GM18861 (cell line): ENCODE results near the gene MAN2B1.
"Not testable (repeated sequence)": the region's sequence is repeated elsewhere in the genome, so short reads cannot be mapped to it uniquely, and the experiment has no call there.

Source experiments
- ATAC-seq: cut with Tn5 transposase; IDR thresholded peaks from one replicate; pipeline ENCODE4 v1.9.1; 2021; ENCODE audit not compliant: unreplicated experiment

Gene MAN2B1

GRCh38 chr19:12664406-12665280, 1.9 kb downstream of the MAN2B1 start:
- no peak for ATAC-seq

DNA sequence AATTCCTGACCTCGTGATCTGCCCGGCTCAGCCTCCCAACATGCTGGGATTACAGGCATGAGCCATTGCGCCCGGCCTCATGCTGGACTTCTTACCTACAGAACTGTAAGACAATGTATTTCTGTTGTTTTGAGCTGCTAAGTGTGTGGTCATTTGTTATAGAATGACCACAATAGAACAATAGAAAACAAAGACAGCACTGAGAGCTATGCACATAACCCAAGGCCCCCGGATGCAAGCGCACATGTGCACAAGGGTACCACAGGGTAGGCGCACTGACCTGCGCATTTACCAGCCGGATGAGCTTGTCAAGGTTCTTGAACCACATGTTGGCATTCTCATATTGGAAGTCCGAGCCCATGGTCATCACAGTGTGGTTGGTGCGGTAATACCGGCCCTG, 5.6 kb downstream of the MAN2B1 start:
- ATAC-seq = no peak

DNA sequence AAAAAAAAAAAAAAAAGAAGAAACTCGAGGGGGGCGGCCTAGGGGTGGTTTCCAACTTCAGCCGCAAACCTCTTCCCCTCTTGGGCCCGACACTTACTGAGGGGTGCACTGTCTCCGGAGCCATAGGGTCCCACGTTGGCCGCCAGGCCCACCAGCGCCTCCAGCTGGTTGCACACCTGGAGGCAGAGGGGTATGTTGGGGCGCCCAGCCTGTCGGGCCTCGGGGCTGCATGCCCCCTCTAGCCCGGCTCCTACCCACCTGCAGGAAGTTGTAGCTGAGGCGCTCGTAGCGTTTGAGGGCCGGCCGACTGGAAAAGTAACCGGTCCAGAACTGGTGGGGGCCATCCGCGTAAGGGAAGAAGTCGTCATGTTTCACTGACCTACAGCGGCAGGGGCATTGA, 8.6 kb downstream of the MAN2B1 start:
- no peak for ATAC-seq

- no peak for ATAC-seq
Observed at GRCh38 chr19:12656899-12657571, 9.5 kb downstream of the MAN2B1 start.

GRCh38 chr19:12655546-12655945, 11.0 kb downstream of the MAN2B1 start:
- ATAC-seq = no peak

DNA sequence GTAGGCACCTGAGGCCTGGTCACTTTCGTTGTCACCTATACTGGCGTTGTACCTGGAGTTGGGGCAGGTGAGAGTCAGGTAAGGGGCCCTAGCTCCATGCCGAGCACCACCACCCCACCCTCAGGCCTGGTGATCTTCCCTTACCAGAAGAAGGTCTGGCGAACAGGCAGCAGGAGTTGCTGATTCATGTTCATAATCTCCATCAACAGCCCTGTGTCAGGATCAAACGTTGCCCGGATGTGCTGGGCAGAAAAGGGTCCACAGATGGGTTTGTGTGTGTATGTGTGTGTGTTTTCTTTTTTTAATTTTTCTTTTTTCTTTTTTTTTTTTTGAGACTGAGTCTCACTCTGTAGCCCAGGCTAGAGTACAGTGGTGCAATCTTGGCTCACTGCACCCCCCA, 14.3 kb downstream of the MAN2B1 start:
- ATAC-seq = no peak

GRCh38 chr19:12649941-12650340, 16.6 kb downstream of the MAN2B1 start:
- no peak for ATAC-seq

- ATAC-seq = no peak
Observed at GRCh38 chr19:12648088-12648487, 18.5 kb downstream of the MAN2B1 start.

DNA sequence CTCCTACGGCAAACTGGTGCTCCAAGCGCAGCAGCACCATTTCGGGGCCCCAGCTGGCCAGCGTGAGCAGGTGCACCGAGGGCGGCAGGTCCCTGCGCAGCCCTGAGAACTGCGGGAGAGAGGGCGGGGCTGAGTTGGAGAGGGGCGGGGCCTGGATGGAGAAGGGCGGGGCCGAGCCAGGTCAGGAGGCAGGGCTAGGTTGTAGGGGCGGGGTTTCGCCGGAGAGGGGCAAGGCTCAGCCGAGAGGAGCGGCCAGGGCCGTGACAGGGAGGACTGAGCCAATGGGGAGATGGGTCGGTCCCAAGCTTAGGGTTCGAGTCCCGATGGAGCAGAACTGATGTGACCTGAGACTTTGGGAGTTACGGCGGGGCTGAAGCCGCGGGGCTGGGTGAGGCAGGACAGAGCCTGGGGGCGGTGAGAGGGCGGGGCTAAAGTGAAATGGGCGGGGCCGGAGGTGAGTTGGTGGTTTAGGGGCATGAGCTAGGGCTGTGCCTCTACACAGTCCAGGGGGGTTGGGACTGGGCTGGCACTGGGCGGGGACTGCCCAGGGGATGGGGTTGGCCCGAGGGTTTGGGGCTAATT, 19.0 kb downstream of the MAN2B1 start:
- ATAC-seq = no peak

DNA sequence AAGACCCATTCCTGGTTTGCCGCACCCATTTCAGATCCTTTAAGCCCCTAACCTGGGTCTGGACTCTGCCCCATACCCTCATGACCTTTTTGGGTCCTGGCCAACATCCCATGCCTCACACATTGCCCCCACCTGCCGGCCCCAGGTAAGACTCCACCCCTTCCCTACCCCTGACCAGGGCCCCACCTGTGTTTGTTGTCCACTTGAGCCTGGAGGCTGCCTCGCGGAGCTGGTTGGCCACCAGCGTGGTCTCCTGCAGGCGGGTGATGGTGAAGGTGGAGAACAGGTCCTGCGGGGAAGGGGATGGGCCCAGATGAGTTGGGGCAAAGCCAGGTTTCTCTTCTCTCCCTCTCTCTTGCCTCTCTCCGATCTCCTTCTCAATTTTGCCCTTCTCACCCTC, 19.5 kb downstream of the MAN2B1 start:
- ATAC-seq = no peak

GRCh38 chr19:12646551-12646950, 20.0 kb downstream of the MAN2B1 start:
- no peak for ATAC-seq

DNA sequence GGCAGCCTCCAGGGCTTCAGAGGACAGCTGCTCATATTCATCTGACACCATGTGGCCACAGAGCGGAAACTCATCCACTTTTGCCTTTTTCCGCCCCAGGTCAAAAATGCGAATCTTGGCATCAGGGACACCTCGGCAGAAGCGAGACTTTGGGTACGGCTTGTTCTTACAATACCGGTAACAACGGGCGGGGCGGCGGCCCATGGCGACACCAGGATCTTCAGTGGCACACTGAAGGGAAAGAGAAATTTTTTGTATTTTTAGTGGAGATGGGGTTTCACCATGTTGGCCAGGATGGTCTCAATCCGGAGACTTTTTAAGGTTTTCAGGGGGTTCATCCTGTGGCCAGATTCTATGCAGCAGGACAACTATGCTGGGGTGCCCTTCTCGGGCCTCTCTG, 22.8 kb downstream of the MAN2B1 start:
- not testable (repeated sequence) for ATAC-seq

DNA sequence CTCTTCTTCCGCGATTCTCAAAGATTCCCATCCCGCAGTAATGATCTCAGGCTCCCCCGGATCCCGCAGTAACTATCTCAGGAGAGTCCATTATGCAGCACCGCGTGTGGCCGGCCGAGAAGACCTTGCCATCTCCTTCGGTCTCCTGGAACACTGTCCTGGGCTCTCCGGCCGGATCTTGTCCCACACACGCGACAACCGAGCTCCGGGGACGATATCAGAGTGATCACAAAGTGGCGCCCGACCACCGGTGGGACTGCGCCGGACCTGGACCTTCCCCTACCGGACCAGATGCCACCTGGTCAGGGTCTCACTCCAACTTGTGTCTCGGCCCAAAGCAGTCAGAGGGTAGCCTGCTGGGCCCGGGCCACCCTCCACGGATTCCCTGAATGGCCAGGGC, 24.0 kb downstream of the MAN2B1 start:
- no peak for ATAC-seq

DNA sequence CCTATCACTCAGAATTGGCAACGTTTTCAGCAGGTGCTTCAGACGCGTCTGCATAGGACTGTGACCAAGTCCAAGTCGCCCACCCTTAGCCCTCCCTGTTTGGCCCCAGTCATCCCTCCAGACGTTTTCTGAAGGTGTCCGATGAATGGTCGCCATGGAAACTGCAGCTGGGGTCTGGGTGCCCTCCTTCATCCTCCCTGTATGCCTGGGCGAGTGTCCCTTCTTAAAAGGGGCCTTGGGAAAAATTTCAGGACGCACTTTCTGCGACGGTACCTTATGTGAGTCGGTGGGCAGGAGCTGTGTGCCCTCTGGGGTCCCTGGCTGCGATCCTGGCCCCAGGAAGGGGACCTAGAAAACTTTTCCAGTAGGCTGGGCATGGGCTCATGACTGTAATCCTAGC, 25.1 kb downstream of the MAN2B1 start:
- ATAC-seq = no peak

DNA sequence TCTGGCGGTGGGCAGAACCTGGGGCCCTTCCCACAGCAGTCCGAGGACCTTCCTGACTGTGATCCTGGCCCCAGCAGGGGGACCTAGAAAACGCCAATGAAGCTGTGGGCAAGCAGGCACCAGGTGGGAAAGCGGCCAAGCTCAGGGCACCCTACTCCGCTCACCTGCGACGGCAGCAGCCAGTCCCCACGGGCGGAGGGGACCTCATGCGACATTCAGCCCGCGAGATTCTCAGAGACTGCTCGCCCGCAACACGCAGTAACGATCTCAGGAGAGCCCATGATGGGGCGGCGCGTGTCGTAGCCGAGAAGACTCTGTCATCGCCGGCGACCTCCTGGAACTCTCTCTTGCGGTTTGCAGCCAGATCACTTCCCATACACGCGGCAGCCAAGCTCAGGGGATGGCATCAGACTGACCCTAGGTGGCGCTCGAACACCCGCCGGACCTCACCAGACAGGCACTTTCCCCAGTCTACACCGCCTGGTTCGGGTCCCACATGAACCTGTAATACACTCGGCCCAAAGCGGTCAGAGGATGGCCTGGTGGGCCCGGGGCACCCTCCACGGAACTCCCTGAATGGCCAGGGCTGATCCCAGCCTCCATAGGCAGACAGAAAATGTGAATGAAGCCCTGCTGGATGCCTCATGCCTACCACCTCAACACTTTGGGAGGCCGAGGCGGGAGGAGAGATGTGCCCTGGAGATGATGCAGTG, 26.5 kb downstream of the MAN2B1 start:
- ATAC-seq = no peak

- ATAC-seq = no peak
Observed at GRCh38 chr19:12638611-12639182, 27.8 kb downstream of the MAN2B1 start.

DNA sequence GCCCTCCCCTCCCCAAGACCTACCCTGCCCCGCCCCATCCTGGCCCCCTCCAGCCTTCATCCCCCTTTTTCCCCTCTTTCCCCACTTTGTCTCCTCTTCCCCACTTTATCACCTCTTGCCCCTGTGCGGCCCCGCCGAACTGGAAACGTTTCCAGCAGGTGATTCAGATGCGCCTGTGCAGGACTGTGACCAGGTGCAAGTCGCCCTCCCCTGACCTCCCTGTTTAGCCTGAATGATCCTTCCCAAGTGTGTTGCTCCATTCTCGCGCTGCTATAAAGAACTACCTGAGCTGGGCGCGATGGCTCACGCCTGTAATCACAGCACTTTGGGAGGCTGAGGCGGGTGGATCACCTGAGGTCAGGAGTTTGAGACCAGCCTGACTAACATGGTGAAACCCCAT, 29.9 kb downstream of the MAN2B1 start:
- no peak for ATAC-seq

GRCh38 chr19:12629215-12629614, 37.3 kb downstream of the MAN2B1 start:
- no peak for ATAC-seq

DNA sequence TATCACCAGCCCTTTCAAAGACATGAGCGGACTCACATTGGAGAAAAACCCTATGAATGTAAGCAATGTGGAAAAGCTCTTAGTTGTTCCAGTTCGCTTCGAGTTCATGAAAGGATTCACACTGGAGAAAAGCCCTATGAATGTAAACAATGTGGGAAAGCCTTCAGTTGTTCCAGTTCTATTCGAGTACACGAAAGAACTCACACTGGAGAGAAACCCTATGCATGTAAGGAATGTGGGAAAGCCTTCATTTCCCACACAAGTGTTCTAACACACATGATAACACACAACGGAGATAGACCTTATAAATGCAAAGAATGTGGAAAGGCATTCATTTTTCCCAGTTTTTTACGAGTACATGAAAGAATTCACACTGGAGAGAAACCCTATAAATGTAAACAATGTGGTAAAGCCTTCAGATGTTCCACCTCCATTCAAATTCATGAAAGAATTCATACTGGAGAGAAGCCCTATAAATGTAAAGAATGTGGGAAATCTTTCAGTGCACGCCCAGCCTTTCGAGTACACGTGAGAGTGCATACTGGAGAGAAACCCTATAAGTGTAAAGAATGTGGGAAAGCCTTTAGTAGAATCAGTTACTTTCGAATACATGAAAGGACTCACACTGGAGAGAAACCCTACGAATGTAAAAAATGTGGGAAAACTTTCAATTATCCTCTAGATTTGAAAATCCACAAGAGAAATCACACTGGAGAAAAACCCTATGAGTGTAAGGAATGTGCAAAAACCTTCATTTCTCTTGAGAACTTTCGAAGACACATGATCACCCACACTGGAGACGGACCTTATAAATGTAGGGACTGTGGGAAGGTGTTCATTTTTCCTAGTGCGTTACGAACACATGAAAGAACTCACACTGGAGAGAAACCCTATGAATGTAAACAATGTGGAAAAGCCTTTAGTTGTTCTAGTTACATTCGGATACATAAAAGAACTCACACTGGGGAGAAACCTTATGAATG, 38.2 kb downstream of the MAN2B1 start:
- ATAC-seq = no peak

DNA sequence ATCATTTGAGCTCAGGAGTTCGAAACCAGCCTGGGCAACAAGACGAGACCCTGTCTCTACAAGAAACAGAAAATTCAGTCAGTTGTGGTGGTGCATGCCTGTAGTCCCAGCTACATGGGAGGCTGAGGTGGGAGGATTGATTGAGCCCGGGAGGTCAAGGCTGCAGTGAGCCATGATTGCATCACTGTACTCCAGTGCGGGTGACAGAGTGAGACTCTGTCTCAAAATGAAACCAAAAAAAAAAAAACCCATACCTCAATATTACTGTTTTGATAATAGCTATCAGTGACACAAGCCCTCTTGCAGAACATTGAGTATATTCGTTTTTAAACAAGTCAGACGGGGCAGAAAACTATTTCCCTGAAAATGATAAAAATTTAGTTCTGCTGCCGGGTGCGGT, 39.6 kb downstream of the MAN2B1 start:
- no peak for ATAC-seq
